GM12874 (cell line): ENCODE data around the gene GNPDA1.

Experiments
- CTCF ChIP-seq: IDR thresholded peaks from 2 replicates; pipeline ENCODE4 v1.5.1; 2011; ENCODE audit warnings: low read depth, mild to moderate bottlenecking, control low read depth, low read length, moderate library complexity; ENCODE audit not compliant: insufficient read depth

GNPDA1 gene

GRCh38 chr5:142025637-142026036, 12.8 kb upstream of the GNPDA1 start:
- no peak for TF ChIP-seq CTCF

- TF ChIP-seq CTCF: no peak
Observed at GRCh38 chr5:142024771-142025304, 12.0 kb upstream of the GNPDA1 start.

GRCh38 chr5:142023836-142024235, 11.0 kb upstream of the GNPDA1 start:
- no peak for TF ChIP-seq CTCF

- no peak for TF ChIP-seq CTCF
Observed at GRCh38 chr5:142020122-142020659, 7.4 kb upstream of the GNPDA1 start.

GRCh38 chr5:142017832-142018427, 5.1 kb upstream of the GNPDA1 start:
- TF ChIP-seq CTCF: no peak

GRCh38 chr5:142016556-142016955, 3.7 kb upstream of the GNPDA1 start:
- no peak for TF ChIP-seq CTCF

GRCh38 chr5:142015781-142016533, 3.1 kb upstream of the GNPDA1 start:
- no peak for TF ChIP-seq CTCF
